Spleen (tissue), 11 donors: ENCODE measurements around the gene MRPS24. TPM values are rescaled to one million over a fixed set of nuclear protein-coding genes. Genes with fewer than 3 reads are reported as not detected.
"Not testable (repeated sequence)": the region's sequence is repeated elsewhere in the genome, so short reads cannot be mapped to it uniquely, and the experiment has no call there.

Experiments
- DNase-seq: peaks from one replicate; pipeline ENCODE4 v3.0.0-alpha.2; 2020
- H3K27ac ChIP-seq, 8 donors: fragments of 200-600 bp; sonication (generic) in 7 of 8; 1 replicate in 4 of 8; 2 replicates in 4 of 8; pipeline versions ENCODE4 v1.5.0 to v1.8.0; 2016 to 2021; ENCODE audit warnings: inconsistent platforms in 4 of 8, mild to moderate bottlenecking in 4 of 8, moderate library complexity in 1 of 8
- H3K27me3 ChIP-seq, 7 donors: fragments of 200-600 bp; sonication (generic) in 6 of 7; replicated peaks in 1 of 7; 1 replicate in 4 of 7; 2 replicates in 3 of 7; pipeline versions ENCODE4 v1.5.0 to v1.8.0; 2016 to 2021; ENCODE audit warnings: inconsistent platforms in 3 of 7, mild to moderate bottlenecking in 1 of 7
- H3K36me3 ChIP-seq, 6 donors: fragments of 200-600 bp; sonication (generic) in 5 of 6; 1 replicate in 4 of 6; 2 replicates in 2 of 6; pipeline versions ENCODE4 v1.5.0 to v1.8.0; 2016 to 2021; ENCODE audit warnings: inconsistent platforms in 2 of 6
- H3K4me1 ChIP-seq, 6 donors: fragments of 200-600 bp; sonication (generic) in 5 of 6; 1 replicate in 3 of 6; 2 replicates in 3 of 6; pipeline versions ENCODE4 v1.5.0 to v1.8.0; 2016 to 2021; ENCODE audit warnings: inconsistent platforms in 3 of 6
- H3K4me3 ChIP-seq, 8 donors: fragments of 200-600 bp; sonication (generic) in 7 of 8; 1 replicate in 4 of 8; 2 replicates in 4 of 8; pipeline versions ENCODE4 v1.5.0 to v1.8.0; 2016 to 2021; ENCODE audit warnings: inconsistent platforms in 4 of 8, mild to moderate bottlenecking in 4 of 8, moderate library complexity in 2 of 8
- H3K9me3 ChIP-seq, 8 donors: fragments of 200-600 bp; sonication (generic) in 7 of 8; 1 replicate in 4 of 8; 2 replicates in 4 of 8; pipeline versions ENCODE4 v1.5.0 to v1.8.0; 2016 to 2021; ENCODE audit warnings: inconsistent platforms in 4 of 8
- CTCF ChIP-seq, 11 experiments: fragments of 200-600 bp in 7 of 11; fragments of 450-650 bp in 4 of 11; sonication (generic) in 4 of 11; IDR thresholded peaks in 8 of 11; conservative IDR thresholded peaks in 3 of 11; 1 replicate in 7 of 11; 2 replicates in 4 of 11; pipeline versions ENCODE4 v1.4.0 to v1.8.0; 2016 to 2021; ENCODE audit warnings: antibody characterized with exemption in 11 of 11, inconsistent platforms in 4 of 11, mild to moderate bottlenecking in 1 of 11
- POLR2A ChIP-seq, 3 donors: fragments of 450-650 bp; IDR thresholded peaks; one replicate each; pipeline ENCODE4 v1.5.1; 2017; ENCODE audit warnings: antibody characterized with exemption in 3 of 3, mild to moderate bottlenecking in 1 of 3
- POLR2AphosphoS5 ChIP-seq, 3 donors: sonication (generic); formaldehyde crosslinking; IDR thresholded peaks; one replicate each; pipeline ENCODE4 v1.5.1; 2017; ENCODE audit warnings: antibody characterized with exemption in 3 of 3
- WGBS, 5 donors: extraction: QIAGEN DNeasy Blood & Tissue Kit in 3 of 5; methylation state at CpG; one replicate each; pipeline versions ENCODE4 v1.1.5 to v1.1.7; 2013 to 2018; 5-methylcytosine and 5-hydroxymethylcytosine counted together
- intact Hi-C: fragments of 100-400 bp; cut with DNase I; formaldehyde crosslinking; loops from one replicate; pipeline ENCODE4 v1.15.0; 2023; ENCODE audit warnings: low total_unique reads
- polyA plus RNA-seq, 3 donors: library from polyadenylated mRNA; stranded (reverse); fragments of 200-250 nt; gene quantifications; one replicate each; pipeline ENCODE4 v1.2.1, GENCODE V29; 2013
- small RNA-seq, 4 donors: library from RNA; depleted of rRNA; stranded (forward); fragments of <200 nt; gene quantifications; one replicate each; pipeline ENCODE3, GENCODE V24; 2016
- total RNA-seq, 7 donors: library from RNA; depleted of rRNA in 3 of 7; stranded (reverse); fragments of >200 nt in 3 of 7; fragmentation: NEBNext Ultra II Directional in 4 of 7; extraction: Animal tissue kit (Norgen Biotek cat#: 25700) in 4 of 7; gene quantifications; one replicate each; pipeline versions ENCODE4 v1.1.0 to v1.2.1, GENCODE V29; 2016 to 2021
- donor health status: healthy with polysubstance abuse.
- donor health status: DM: no; HTN: no; CAD: no; lungs with moderate emphysema.
- donor health status: DM: no; HTN: no; CAD: no.
- donor health status: Bipolar disorder and iron deficiency.
- donor health status: healthy.
- donor health status: DM: no; HTN: no; CAD: no.
- donor health status: DM: yes; HTN: yes; CAD: no.

Gene MRPS24
- total and polyA plus RNA-seq, 10 donors, result 40.7 to 121 (median 69.8) TPM

GRCh38 chr7:43823941-43824340 is 45.4 kb downstream of the MRPS24 start:
- Histone ChIP-seq H3K9me3 (no peaks in the 10 kb centered on the region), H3K27me3 (peaks cover 0 to 10% (median 0%) of the 10 kb centered on the region in 7 donors), H3K4me1 (no peaks in the 10 kb centered on the region), H3K4me3 (no peak overlapping the region), H3K36me3 (no peaks in the 10 kb centered on the region), H3K27ac (no peak overlapping the region)
- TF ChIP-seq CTCF (IDR thresholded peaks at IDR 0.05 in 8 of 11, conservative IDR thresholded peaks at IDR 0.05 in 3 of 11) (no peak), POLR2AphosphoS5 (IDR thresholded peaks at IDR 0.05) (no peak), POLR2A (IDR thresholded peaks at IDR 0.05) (no peak)
- intact Hi-C loops, result no loop called here
- no peak for DNase-seq
- WGBS, 5 donors, result 73 to 90% (median 87%) methylated on average over 6 of the region's 6 CpGs

- H3K4me3 ChIP-seq, H3K4me1 ChIP-seq, H3K9me3 ChIP-seq, H3K27ac ChIP-seq, DNase-seq, intact Hi-C loops, H3K36me3 ChIP-seq: not testable (repeated sequence)
- peaks cover 0 to 10% (median 0%) of the 10 kb centered on the region in 7 donors for H3K27me3 ChIP-seq
- 93 to 96% (median 96%) methylated on average over 7 of the region's 7 CpGs for WGBS, 5 donors
These were observed 45.9 kb downstream of the MRPS24 start for GRCh38 chr7:43823425-43823824.

Small RNA genes within 50 kb of the gene (small RNA-seq; reads per million reads assigned to genes)
- 0 reads per million in 4 donors for gene MRPS24

Other genes starting within 250 kb of the MRPS24 start
- gene COA1, start 140.0 kb downstream of the MRPS24 start, total RNA-seq, result 100 to 1,000 TPM in 1 of 7 donors, 10 to 100 TPM in 6; 51.2 to 102 (median 71.6) TPM
- 10 to 100 TPM; 48.3 to 76.6 (median 50.0) TPM for gene COA1, start 140.0 kb downstream of the MRPS24 start, polyA plus RNA-seq
- gene BLVRA, start 110.8 kb downstream of the MRPS24 start, total RNA-seq, result 100 to 1,000 TPM in 5 of 7 donors, 10 to 100 TPM in 2; 72.1 to 164 (median 116) TPM
- 100 to 1,000 TPM in 1 of 3 donors, 10 to 100 TPM in 2; 58.0 to 123 (median 83.7) TPM for gene BLVRA, start 110.8 kb downstream of the MRPS24 start, polyA plus RNA-seq
- gene URGCP, start 37.1 kb upstream of the MRPS24 start, total RNA-seq, result 10 to 100 TPM; 19.8 to 32.1 (median 26.5) TPM
- 10 to 100 TPM in 2 of 3 donors, 1 to 10 TPM in 1; 8.6 to 21.6 (median 15.3) TPM for gene URGCP, start 37.1 kb upstream of the MRPS24 start, polyA plus RNA-seq
- gene UBE2D4, start 56.9 kb upstream of the MRPS24 start, total RNA-seq, result 10 to 100 TPM; 12.3 to 19.5 (median 15.9) TPM
- 10 to 100 TPM in 1 of 3 donors, 1 to 10 TPM in 2; 8.2 to 12.8 (median 9.6) TPM for gene UBE2D4, start 56.9 kb upstream of the MRPS24 start, polyA plus RNA-seq
- gene SPDYE1, start 128.4 kb upstream of the MRPS24 start, total RNA-seq, result not detected
- gene SPDYE1, start 128.4 kb upstream of the MRPS24 start, polyA plus RNA-seq, result not detected
- 100 to 1,000 TPM; 169 to 257 (median 210) TPM for gene DBNL, start 175.2 kb upstream of the MRPS24 start, total RNA-seq
- 100 to 1,000 TPM; 118 to 205 (median 134) TPM for gene DBNL, start 175.2 kb upstream of the MRPS24 start, polyA plus RNA-seq
- 1 to 10 TPM in 4 of 7 donors, under 1 TPM in 2, not detected in 1; 0.75 to 2.8 (median 1.2) TPM for gene PGAM2, start 196.1 kb upstream of the MRPS24 start, total RNA-seq
- 1 to 10 TPM; 1.6 to 4.0 (median 2.6) TPM for gene PGAM2, start 196.1 kb upstream of the MRPS24 start, polyA plus RNA-seq
- gene POLM, start 213.0 kb upstream of the MRPS24 start, total RNA-seq, result 100 to 1,000 TPM in 1 of 7 donors, 10 to 100 TPM in 6; 42.8 to 104 (median 63.4) TPM
- gene POLM, start 213.0 kb upstream of the MRPS24 start, polyA plus RNA-seq, result 10 to 100 TPM; 22.0 to 44.9 (median 30.3) TPM
- 100 to 1,000 TPM in 2 of 7 donors, 10 to 100 TPM in 5; 67.5 to 106 (median 88.3) TPM for gene AEBP1, start 234.8 kb upstream of the MRPS24 start, total RNA-seq
- gene AEBP1, start 234.8 kb upstream of the MRPS24 start, polyA plus RNA-seq, result 10 to 100 TPM; 41.3 to 71.7 (median 49.7) TPM